GM23248 (cell line): ENCODE data around the gene MRPS34.

Experiments
- EZH2 ChIP-seq: fragments of 200-600 bp; sonication (generic); IDR thresholded peaks from 2 replicates; pipeline ENCODE4 v1.6.1; 2018; ENCODE audit warnings: antibody characterized with exemption, mild to moderate bottlenecking; ENCODE audit not compliant: insufficient read depth, poor library complexity, severe bottlenecking
- EZH2phosphoT487 ChIP-seq: fragments of 200-600 bp; sonication (generic); IDR thresholded peaks from 2 replicates; pipeline ENCODE4 v1.6.1; 2018; ENCODE audit warnings: antibody characterized with exemption, moderate library complexity, mild to moderate bottlenecking, low read depth; ENCODE audit not compliant: insufficient read depth

- TF ChIP-seq EZH2phosphoT487 (no peak), EZH2 (no peak)
Observed at GRCh38 chr16:1810536-1810935, 37.6 kb upstream of the MRPS34 start.
